Neural progenitor cell (in vitro differentiated cells): ENCODE data around the gene NUMB. TPM values are rescaled to one million over a fixed set of nuclear protein-coding genes. Genes with fewer than 3 reads are reported as not detected.

ENCODE experiments used
- DNase-seq: peaks from one replicate; pipeline ENCODE4 v3.0.0-alpha.2; 2016; ENCODE audit warnings: low spot score
- H2AFZ ChIP-seq: fragments of 200-600 bp; sonication (generic); replicated peaks from 2 replicates; pipeline ENCODE4 v1.6.1; 2016; ENCODE audit warnings: antibody characterized with exemption
- H3F3A ChIP-seq: fragments of 200-600 bp; sonication (generic); 2 replicates; pipeline ENCODE4 v1.6.1; 2016; ENCODE audit warnings: antibody characterized with exemption, low read depth
- H3K27ac ChIP-seq: fragments of 200-600 bp; sonication (generic); 2 replicates; pipeline ENCODE4 v1.5.1; 2016; ENCODE audit warnings: mild to moderate bottlenecking
- H3K27me3 ChIP-seq: fragments of 200-600 bp; sonication (generic); 2 replicates; pipeline ENCODE4 v1.6.1; 2016; ENCODE audit warnings: mild to moderate bottlenecking, moderate library complexity
- H3K36me3 ChIP-seq: fragments of 200-600 bp; sonication (generic); 2 replicates; pipeline ENCODE4 v1.5.1; 2016
- H3K4me1 ChIP-seq: fragments of 200-600 bp; sonication (generic); 2 replicates; pipeline ENCODE4 v1.6.1; 2016; ENCODE audit warnings: mixed run types
- H3K4me2 ChIP-seq: fragments of 200-600 bp; sonication (generic); 2 replicates; pipeline ENCODE4 v1.6.1; 2016
- H3K4me3 ChIP-seq: fragments of 200-600 bp; sonication (generic); 2 replicates; pipeline ENCODE4 v1.5.1; 2016
- H3K79me2 ChIP-seq: fragments of 200-600 bp; sonication (generic); 2 replicates; pipeline ENCODE4 v1.6.1; 2016; ENCODE audit warnings: low read depth
- H3K9ac ChIP-seq: fragments of 200-600 bp; sonication (generic); 2 replicates; pipeline ENCODE4 v1.6.1; 2016
- H3K9me3 ChIP-seq: fragments of 200-600 bp; sonication (generic); 2 replicates; pipeline ENCODE4 v1.5.1; 2016; ENCODE audit warnings: low read depth
- H4K20me1 ChIP-seq: fragments of 200-600 bp; sonication (generic); 2 replicates; pipeline ENCODE4 v1.6.1; 2016; ENCODE audit warnings: low read depth
- H3K27ac Mint-ChIP-seq: 3 replicates; pipeline ENCODE4 v1.8.0; 2021; ENCODE audit warnings: mixed read lengths
- H3K27me3 Mint-ChIP-seq: 2 replicates; pipeline ENCODE4 v1.8.0; 2022; ENCODE audit warnings: low read depth, mild to moderate bottlenecking, inconsistent platforms, moderate library complexity, mixed read lengths; ENCODE audit not compliant: insufficient read depth
- H3K36me3 Mint-ChIP-seq: 3 replicates; pipeline ENCODE4 v1.8.0; 2021; ENCODE audit warnings: mixed read lengths
- H3K4me1 Mint-ChIP-seq: 3 replicates; pipeline ENCODE4 v1.8.0; 2021; ENCODE audit warnings: mixed read lengths
- H3K4me3 Mint-ChIP-seq: 3 replicates; pipeline ENCODE4 v1.8.0; 2021; ENCODE audit warnings: mild to moderate bottlenecking, moderate library complexity, mixed read lengths
- H3K9me3 Mint-ChIP-seq: 3 replicates; pipeline ENCODE4 v1.8.0; 2020; ENCODE audit warnings: mixed read lengths
- EZH2 ChIP-seq: fragments of 200-600 bp; sonication (generic); IDR thresholded peaks from 2 replicates; pipeline ENCODE4 v1.6.1; 2017; ENCODE audit warnings: antibody characterized with exemption, mild to moderate bottlenecking, moderate library complexity
- EZH2phosphoT487 ChIP-seq: fragments of 200-600 bp; sonication (generic); IDR thresholded peaks from 2 replicates; pipeline ENCODE4 v1.6.1; 2017; ENCODE audit warnings: antibody characterized with exemption
- total RNA-seq: library from RNA; depleted of rRNA; stranded (reverse); fragments of >200 nt; gene quantifications from 2 replicates; pipeline ENCODE4 v1.2.3, GENCODE V29; 2015; ENCODE audit warnings: low replicate concordance
- TF ChIP-seq, protein P1 (sequence below): fragments of 200-600 bp; sonication (generic); IDR thresholded peaks from 2 replicates; pipeline ENCODE4 v1.5.1; 2017; ENCODE audit warnings: antibody characterized with exemption, mild to moderate bottlenecking

NUMB gene
- total RNA-seq, 1 donor from 2014 or later: 37.2 TPM

GRCh38 chr14:73333031-73333430 lies 125.3 kb downstream of the NUMB start:
- Histone ChIP-seq H3K27me3 (no peaks in the 10 kb centered on the region), H3K4me1 (no peaks in the 10 kb centered on the region), H4K20me1 (no peaks in the 10 kb centered on the region), H3K9ac (no peak overlapping the region), H3F3A (no peaks in the 10 kb centered on the region), H2AFZ (no peak overlapping the region), H3K4me3 (no peak overlapping the region), H3K9me3 (no peaks in the 10 kb centered on the region), H3K36me3 (no peaks in the 10 kb centered on the region), H3K79me2 (no peaks in the 10 kb centered on the region), H3K27ac (no peak overlapping the region), H3K4me2 (no peak overlapping the region)
- H3K9me3 Mint-ChIP-seq: no peaks in the 10 kb centered on the region
- H3K27ac Mint-ChIP-seq: no peak overlapping the region
- TF ChIP-seq EZH2phosphoT487: no peak
- TF ChIP-seq EZH2: no peak
- TF ChIP-seq, protein P1, sequence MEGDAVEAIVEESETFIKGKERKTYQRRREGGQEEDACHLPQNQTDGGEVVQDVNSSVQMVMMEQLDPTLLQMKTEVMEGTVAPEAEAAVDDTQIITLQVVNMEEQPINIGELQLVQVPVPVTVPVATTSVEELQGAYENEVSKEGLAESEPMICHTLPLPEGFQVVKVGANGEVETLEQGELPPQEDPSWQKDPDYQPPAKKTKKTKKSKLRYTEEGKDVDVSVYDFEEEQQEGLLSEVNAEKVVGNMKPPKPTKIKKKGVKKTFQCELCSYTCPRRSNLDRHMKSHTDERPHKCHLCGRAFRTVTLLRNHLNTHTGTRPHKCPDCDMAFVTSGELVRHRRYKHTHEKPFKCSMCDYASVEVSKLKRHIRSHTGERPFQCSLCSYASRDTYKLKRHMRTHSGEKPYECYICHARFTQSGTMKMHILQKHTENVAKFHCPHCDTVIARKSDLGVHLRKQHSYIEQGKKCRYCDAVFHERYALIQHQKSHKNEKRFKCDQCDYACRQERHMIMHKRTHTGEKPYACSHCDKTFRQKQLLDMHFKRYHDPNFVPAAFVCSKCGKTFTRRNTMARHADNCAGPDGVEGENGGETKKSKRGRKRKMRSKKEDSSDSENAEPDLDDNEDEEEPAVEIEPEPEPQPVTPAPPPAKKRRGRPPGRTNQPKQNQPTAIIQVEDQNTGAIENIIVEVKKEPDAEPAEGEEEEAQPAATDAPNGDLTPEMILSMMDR: no peak
- no peaks in the 10 kb centered on the region for H3K27me3 Mint-ChIP-seq
- DNase-seq: no peak
- no peak overlapping the region for H3K4me3 Mint-ChIP-seq
- H3K4me1 Mint-ChIP-seq: no peaks in the 10 kb centered on the region
- H3K36me3 Mint-ChIP-seq: peaks cover 9% of the 10 kb centered on the region

GRCh38 chr14:73325630-73326299 lies 132.6 kb downstream of the NUMB start:
- Mint-ChIP-seq H3K9me3 (no peaks in the 10 kb centered on the region), H3K27ac (no peak overlapping the region), H3K4me1 (peaks cover 17% of the 10 kb centered on the region), H3K36me3 (no peaks in the 10 kb centered on the region), H3K27me3 (no peaks in the 10 kb centered on the region), H3K4me3 (no peak overlapping the region)
- Histone ChIP-seq H4K20me1 (no peaks in the 10 kb centered on the region), H3K4me3 (no peak overlapping the region), H3K79me2 (no peaks in the 10 kb centered on the region), H2AFZ (no peak overlapping the region), H3K27ac (no peak overlapping the region), H3K27me3 (no peaks in the 10 kb centered on the region), H3K36me3 (no peaks in the 10 kb centered on the region), H3K9me3 (no peaks in the 10 kb centered on the region), H3K9ac (no peak overlapping the region), H3K4me1 (peaks cover 5% of the 10 kb centered on the region), H3F3A (peaks cover 5% of the 10 kb centered on the region), H3K4me2 (no peak overlapping the region)
- DNase-seq: no peak
- TF ChIP-seq EZH2phosphoT487 (no peak), EZH2 (no peak)
- TF ChIP-seq, protein P1: no peak

DNA sequence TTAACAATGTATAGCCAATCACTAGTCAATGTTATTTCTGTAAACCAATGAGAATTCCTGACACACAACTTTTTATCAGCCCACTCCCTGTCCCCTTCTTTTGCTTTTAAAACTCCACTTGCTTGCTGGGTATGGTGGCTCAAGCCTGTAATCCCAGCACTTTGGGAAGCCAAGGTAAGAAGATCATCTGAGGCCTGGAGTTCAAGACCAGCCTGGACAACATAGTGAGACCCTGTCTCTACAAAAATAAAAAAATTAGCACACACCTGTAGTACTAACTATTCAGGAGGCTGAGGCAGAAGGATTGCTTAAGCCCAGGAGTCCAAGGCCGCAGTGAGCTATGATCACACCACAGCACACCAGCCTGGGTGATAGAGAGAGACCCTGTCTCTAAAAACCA lies 133.3 kb downstream of the NUMB start:
- Histone ChIP-seq H3F3A (peaks cover 5% of the 10 kb centered on the region), H3K79me2 (no peaks in the 10 kb centered on the region), H3K27ac (no peak overlapping the region), H2AFZ (no peak overlapping the region), H3K4me1 (peaks cover 5% of the 10 kb centered on the region), H3K9ac (no peak overlapping the region), H3K36me3 (no peaks in the 10 kb centered on the region), H3K9me3 (no peaks in the 10 kb centered on the region), H3K4me2 (no peak overlapping the region), H3K27me3 (no peaks in the 10 kb centered on the region), H3K4me3 (no peak overlapping the region), H4K20me1 (no peaks in the 10 kb centered on the region)
- DNase-seq: no peak
- H3K4me3 Mint-ChIP-seq: no peak overlapping the region
- no peak overlapping the region for H3K27ac Mint-ChIP-seq
- no peak for TF ChIP-seq EZH2
- TF ChIP-seq, protein P1: no peak
- no peak for TF ChIP-seq EZH2phosphoT487
- no peaks in the 10 kb centered on the region for H3K9me3 Mint-ChIP-seq
- H3K36me3 Mint-ChIP-seq: no peaks in the 10 kb centered on the region
- no peaks in the 10 kb centered on the region for H3K27me3 Mint-ChIP-seq
- peaks cover 17% of the 10 kb centered on the region for H3K4me1 Mint-ChIP-seq
